Measurements from ENCODE around the gene NELFA.

Gene NELFA

DNA sequence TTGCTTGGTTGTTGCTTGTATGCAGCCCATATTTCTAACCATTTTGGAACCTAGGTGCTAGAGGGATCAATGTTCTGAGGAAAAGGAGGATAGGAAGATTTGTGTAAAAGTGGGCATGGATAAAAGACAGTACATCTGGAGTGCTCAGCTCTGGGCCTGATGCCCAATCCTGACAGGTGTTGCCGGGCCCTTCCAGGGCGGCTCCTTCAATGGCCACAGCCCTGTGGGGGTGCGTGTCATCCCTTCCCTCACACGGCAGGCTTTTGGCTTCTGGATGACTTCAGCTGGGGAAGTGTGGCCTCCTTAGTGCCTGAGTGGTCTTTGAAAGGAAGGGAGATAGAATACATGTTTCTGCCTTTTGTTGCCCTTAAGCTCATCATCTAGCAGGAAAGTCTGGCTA is 47.2 kb downstream of the NELFA start:
- no peak for DNase-seq (ENCODE audit: low read depth, low spot score)

GRCh38 chr4:1961038-1961437 is 47.7 kb downstream of the NELFA start:
- ChIA-PET CTCF (no interaction called here), POLR2A (no interaction called here)
- DNase-seq (ENCODE audit: low read depth, low spot score) = no peak
- TF ChIP-seq CTCF (IDR thresholded peaks at IDR 0.05; ENCODE audit: insufficient read depth, low read length, missing control alignments) = no peak
- H3K4me3 ChIP-seq (ENCODE audit: low read depth, low read length) = no peak overlapping the region

More for the DNA sequence above, 47.2 kb downstream of the NELFA start:
- no peak overlapping the region for H3K4me3 ChIP-seq (ENCODE audit: low read depth, low read length)
- TF ChIP-seq CTCF (IDR thresholded peaks at IDR 0.05; ENCODE audit: insufficient read depth, low read length, missing control alignments) = no peak
- CTCF ChIA-PET = interaction anchor here (0.9 kb wide), 1 partner anchor 235 kb away, joined by 3 read pairs; no protein-coding TSS in a partner anchor
- POLR2A ChIA-PET = no interaction called here

DNA sequence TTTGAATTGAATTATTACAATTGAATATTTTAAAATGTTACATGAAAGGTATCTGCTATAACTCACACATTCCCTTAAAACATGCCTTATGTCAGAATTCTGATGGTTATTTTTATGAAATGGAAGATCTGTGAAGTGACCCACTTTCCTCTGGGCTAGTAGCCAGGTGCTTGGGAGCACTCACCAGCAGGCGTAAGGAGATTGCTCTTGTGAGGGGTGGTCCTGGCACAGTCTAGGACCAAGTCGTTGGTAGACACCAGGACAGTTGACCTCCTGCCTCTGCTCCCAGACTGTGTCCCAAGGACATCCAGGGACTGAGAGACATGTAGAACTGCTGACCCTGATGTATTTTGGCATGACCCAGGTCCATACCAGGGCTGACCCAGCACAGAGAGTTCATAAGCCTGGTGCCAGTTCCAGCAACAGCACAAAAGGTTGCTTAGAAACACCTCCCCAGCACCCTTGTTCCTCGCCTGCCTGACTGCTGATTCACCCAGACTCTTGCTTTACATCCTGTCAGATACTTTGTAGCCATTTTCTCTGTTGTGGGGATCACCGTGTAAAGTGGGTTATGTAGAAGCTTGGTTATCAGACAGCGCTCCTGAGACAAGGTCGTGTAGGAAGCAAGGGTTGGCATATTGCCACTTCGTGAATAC is 48.5 kb downstream of the NELFA start:
- ChIA-PET CTCF (no interaction called here), POLR2A (no interaction called here)
- TF ChIP-seq CTCF (IDR thresholded peaks at IDR 0.05; ENCODE audit: insufficient read depth, low read length, missing control alignments) = no peak
- peak; percentile 4 for DNase-seq (ENCODE audit: low read depth, low spot score)
- no peak overlapping the region for H3K4me3 ChIP-seq (ENCODE audit: low read depth, low read length)

DNA sequence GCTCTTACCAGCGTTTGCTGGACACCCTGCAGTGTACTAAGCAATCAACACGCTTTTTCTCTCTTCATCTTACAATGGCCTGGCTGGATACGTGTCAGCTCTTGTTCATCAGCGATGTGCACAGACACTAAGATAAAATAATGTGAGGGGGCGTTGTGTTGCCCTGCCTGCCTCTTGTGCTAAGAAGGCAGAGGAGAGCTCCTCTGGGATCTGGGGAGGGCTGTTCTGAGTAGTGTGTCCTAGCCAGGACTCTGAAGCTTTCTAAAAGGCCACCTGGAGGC is 49.7 kb downstream of the NELFA start:
- CTCF ChIA-PET = interaction anchor here (1.0 to 1.3 kb wide), 2 partner anchors 47 to 60 kb away, joined by 3 read pairs; no protein-coding TSS in a partner anchor
- no peak for TF ChIP-seq CTCF (IDR thresholded peaks at IDR 0.05; ENCODE audit: insufficient read depth, low read length, missing control alignments)
- POLR2A ChIA-PET = no interaction called here
- H3K4me3 ChIP-seq (ENCODE audit: low read depth, low read length) = no peak overlapping the region
- DNase-seq (ENCODE audit: low read depth, low spot score) = no peak

DNA sequence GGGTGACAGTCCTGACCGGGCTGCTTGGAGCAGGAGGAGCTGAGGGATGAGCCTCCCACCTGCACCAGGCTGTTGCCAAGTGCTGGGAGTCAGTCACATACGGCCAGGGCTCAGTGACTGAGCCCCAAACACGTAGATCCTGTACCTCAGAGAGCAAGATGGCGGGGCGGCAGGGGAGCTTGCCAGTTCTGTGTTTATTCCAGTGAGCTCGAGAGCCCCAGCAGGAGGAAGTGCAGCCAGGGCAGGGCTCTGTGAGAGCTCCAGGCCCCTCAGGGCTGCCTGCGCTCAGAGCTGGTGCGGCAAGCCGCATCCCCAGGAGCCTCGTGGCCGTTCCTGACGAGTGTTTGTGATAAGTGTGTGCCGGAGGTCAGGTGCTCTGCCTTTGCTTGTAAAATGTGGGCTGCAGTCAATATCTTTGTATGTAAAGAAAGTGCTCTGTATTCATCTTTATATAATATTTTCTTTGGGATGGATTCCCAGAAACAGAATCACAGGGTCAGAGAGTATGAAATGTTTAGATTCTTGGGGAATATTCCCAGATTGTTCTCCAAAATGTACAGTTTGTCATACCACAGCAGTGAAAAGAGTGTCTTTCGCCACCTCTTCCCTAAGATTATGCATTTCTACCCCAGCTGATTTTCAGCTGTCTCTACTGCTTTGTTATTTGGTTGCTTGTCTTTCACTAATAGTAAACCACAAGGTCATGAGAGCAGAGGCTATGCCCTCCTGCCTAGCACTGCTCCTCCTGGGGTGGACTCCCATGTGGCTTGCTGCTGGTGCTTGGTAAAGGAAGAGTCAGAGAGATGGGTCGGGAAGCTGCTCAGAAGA is 50.3 kb downstream of the NELFA start:
- ChIA-PET POLR2A (no interaction called here), CTCF (interaction anchor here (1.0 to 1.3 kb wide), 2 partner anchors 48 to 59 kb away, joined by 3 read pairs; no protein-coding TSS in a partner anchor)
- no peak overlapping the region for H3K4me3 ChIP-seq (ENCODE audit: low read depth, low read length)
- TF ChIP-seq CTCF (IDR thresholded peaks at IDR 0.05; ENCODE audit: insufficient read depth, low read length, missing control alignments) = no peak
- DNase-seq (ENCODE audit: low read depth, low spot score) = no peak

GRCh38 chr4:1956631-1957030 is 52.1 kb downstream of the NELFA start:
- POLR2A ChIA-PET = no interaction called here
- DNase-seq (ENCODE audit: low read depth, low spot score) = no peak
- TF ChIP-seq CTCF (IDR thresholded peaks at IDR 0.05; ENCODE audit: insufficient read depth, low read length, missing control alignments) = no peak
- CTCF ChIA-PET = interaction anchor here (1.0 kb wide), 1 partner anchor 57 kb away, joined by 3 read pairs; no protein-coding TSS in a partner anchor
- H3K4me3 ChIP-seq (ENCODE audit: low read depth, low read length) = no peak overlapping the region
